Vagina (tissue), 2 donors: ENCODE data around the gene C16orf74. TPM values are rescaled to one million over a fixed set of nuclear protein-coding genes. Genes with fewer than 3 reads are reported as not detected.

Source experiments
- DNase-seq, 2 donors: peaks; one replicate each; pipeline ENCODE4 v3.0.0-alpha.2; 2017; ENCODE audit errors: extremely low spot score in 2 of 2
- H3K27ac ChIP-seq: fragments of 200-600 bp; sonication (generic); one replicate; pipeline ENCODE4 v1.5.1; 2019
- H3K27me3 ChIP-seq: fragments of 200-600 bp; sonication (generic); one replicate; pipeline ENCODE4 v1.5.1; 2019
- H3K36me3 ChIP-seq, 2 donors: fragments of 200-600 bp; sonication (generic); one replicate each; pipeline ENCODE4 v1.5.1; 2017 to 2019
- H3K4me1 ChIP-seq: fragments of 200-600 bp; sonication (generic); one replicate; pipeline ENCODE4 v1.5.1; 2019
- H3K4me3 ChIP-seq, 2 donors: fragments of 200-600 bp; sonication (generic); 1 replicate in 1 of 2; 2 replicates in 1 of 2; pipeline ENCODE4 v1.5.1; 2016 to 2019
- H3K9me3 ChIP-seq: fragments of 200-600 bp; sonication (generic); one replicate; pipeline ENCODE4 v1.5.1; 2019
- POLR2A ChIP-seq, 2 donors: fragments of 450-650 bp; IDR thresholded peaks; one replicate each; pipeline ENCODE4 v1.6.1; 2017; ENCODE audit warnings: antibody characterized with exemption in 2 of 2, mild to moderate bottlenecking in 2 of 2, moderate library complexity in 2 of 2
- POLR2AphosphoS5 ChIP-seq, 2 donors: sonication (generic); formaldehyde crosslinking; IDR thresholded peaks; one replicate each; pipeline ENCODE4 v1.9.0; 2017; ENCODE audit warnings: antibody characterized with exemption in 2 of 2, mild to moderate bottlenecking in 2 of 2, low read depth in 1 of 2; ENCODE audit not compliant: insufficient read depth in 1 of 2
- intact Hi-C: fragments of 100-400 bp; cut with DNase I; formaldehyde crosslinking; loops from one replicate; pipeline ENCODE4 v1.15.1; 2023
- total RNA-seq: library from RNA; depleted of rRNA; stranded (reverse); fragments of >200 nt; gene quantifications from one replicate; pipeline ENCODE4 v1.2.3, GENCODE V29; 2016
- TF ChIP-seq, protein P1 (sequence below), 3 experiments: fragments of 450-650 bp in 2 of 3; fragments of 200-600 bp in 1 of 3; sonication (generic) in 1 of 3; IDR thresholded peaks; one replicate each; pipeline ENCODE4 v1.5.1; 2017 to 2019; ENCODE audit warnings: antibody characterized with exemption in 3 of 3, mild to moderate bottlenecking in 2 of 3, moderate library complexity in 2 of 3

C16orf74 gene
- total RNA-seq, 1 donor from 2014 or later = 18.2 TPM

DNA sequence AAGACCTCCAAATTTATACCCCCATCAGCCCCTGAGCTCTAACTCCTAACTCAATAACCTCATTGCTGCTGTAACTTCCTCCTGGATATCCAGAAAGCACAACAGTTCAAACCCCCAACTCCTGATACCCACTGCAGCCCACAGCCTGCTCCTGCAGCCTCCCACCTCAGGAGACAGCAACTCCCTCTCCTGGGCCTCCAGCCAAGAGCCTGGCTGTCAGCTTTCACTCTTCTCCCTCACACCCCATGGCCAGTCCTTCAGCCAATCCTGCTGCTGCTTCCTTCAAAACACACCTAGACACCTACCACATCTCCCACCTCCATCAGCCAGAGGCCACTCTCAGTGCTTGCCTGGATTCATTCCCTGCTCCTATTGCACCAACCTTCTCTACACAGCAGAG, 67.5 kb downstream of the C16orf74 start:
- intact Hi-C loops = no loop called here
- no peaks in the 10 kb centered on the region for H3K9me3 ChIP-seq

GRCh38 chr16:85682516-85682915, 68.4 kb downstream of the C16orf74 start:
- H3K4me1 ChIP-seq = no peaks in the 10 kb centered on the region
- no peak for DNase-seq
- H3K4me3 ChIP-seq = no peak overlapping the region
- intact Hi-C loops = no loop called here
- no peak overlapping the region for H3K27ac ChIP-seq
- no peaks in the 10 kb centered on the region for H3K36me3 ChIP-seq
- TF ChIP-seq POLR2AphosphoS5 (IDR thresholded peaks at IDR 0.05; ENCODE audit: insufficient read depth in 1 of 2, low read depth in 1 of 2) = no peak
- TF ChIP-seq, protein P1, sequence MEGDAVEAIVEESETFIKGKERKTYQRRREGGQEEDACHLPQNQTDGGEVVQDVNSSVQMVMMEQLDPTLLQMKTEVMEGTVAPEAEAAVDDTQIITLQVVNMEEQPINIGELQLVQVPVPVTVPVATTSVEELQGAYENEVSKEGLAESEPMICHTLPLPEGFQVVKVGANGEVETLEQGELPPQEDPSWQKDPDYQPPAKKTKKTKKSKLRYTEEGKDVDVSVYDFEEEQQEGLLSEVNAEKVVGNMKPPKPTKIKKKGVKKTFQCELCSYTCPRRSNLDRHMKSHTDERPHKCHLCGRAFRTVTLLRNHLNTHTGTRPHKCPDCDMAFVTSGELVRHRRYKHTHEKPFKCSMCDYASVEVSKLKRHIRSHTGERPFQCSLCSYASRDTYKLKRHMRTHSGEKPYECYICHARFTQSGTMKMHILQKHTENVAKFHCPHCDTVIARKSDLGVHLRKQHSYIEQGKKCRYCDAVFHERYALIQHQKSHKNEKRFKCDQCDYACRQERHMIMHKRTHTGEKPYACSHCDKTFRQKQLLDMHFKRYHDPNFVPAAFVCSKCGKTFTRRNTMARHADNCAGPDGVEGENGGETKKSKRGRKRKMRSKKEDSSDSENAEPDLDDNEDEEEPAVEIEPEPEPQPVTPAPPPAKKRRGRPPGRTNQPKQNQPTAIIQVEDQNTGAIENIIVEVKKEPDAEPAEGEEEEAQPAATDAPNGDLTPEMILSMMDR (IDR thresholded peaks at IDR 0.05) = no peak
- TF ChIP-seq POLR2A (IDR thresholded peaks at IDR 0.05) = no peak
- H3K27me3 ChIP-seq = no peaks in the 10 kb centered on the region
- no peaks in the 10 kb centered on the region for H3K9me3 ChIP-seq

More for the DNA sequence above, 67.5 kb downstream of the C16orf74 start:
- Histone ChIP-seq H3K27me3 (no peaks in the 10 kb centered on the region), H3K36me3 (no peaks in the 10 kb centered on the region), H3K4me3 (no peak overlapping the region), H3K4me1 (peaks cover 6% of the 10 kb centered on the region), H3K27ac (no peak overlapping the region)
- TF ChIP-seq, protein P1 (IDR thresholded peaks at IDR 0.05) = no peak
- no peak for TF ChIP-seq POLR2AphosphoS5 (IDR thresholded peaks at IDR 0.05; ENCODE audit: insufficient read depth in 1 of 2, low read depth in 1 of 2)
- no peak for TF ChIP-seq POLR2A (IDR thresholded peaks at IDR 0.05)
- no peak for DNase-seq

GRCh38 chr16:85681255-85681654, 69.6 kb downstream of the C16orf74 start:
- intact Hi-C loops = no loop called here

DNA sequence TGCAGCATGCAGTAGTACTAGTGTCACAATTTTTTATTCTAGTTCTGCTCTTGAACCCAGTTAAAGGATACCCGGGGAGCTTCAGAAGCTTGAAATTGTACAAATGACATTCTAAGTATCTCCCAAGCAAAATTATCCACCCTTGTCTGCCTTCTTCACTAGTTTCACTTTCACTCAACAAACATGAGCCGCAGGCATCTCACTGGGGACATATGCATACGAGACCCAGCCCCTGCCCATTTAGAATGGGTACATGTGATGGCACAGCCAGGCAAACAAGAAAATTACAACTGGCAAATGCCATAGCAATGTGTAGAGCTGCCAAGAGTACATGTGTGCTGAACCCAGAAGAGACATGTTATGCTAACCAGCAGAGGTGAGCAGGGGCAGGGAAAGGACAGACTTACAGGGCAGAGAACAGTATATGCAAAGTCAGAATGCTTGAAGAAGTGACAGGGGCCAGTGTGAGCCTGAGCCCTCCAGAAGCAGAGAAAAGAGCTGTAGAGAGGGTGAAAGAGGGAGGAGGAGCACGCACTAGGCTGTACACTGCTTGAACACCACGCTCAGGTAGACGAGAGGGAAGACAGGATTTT, 70.4 kb downstream of the C16orf74 start:
- DNase-seq = no peak
- Histone ChIP-seq H3K4me1 (no peaks in the 10 kb centered on the region), H3K36me3 (peaks cover 0 to 2% of the 10 kb centered on the region in 2 donors), H3K27ac (no peak overlapping the region), H3K9me3 (no peaks in the 10 kb centered on the region), H3K27me3 (no peaks in the 10 kb centered on the region), H3K4me3 (no peak overlapping the region)
- intact Hi-C loops = no loop called here
- TF ChIP-seq, protein P1 (IDR thresholded peaks at IDR 0.05) = no peak
- TF ChIP-seq POLR2A (IDR thresholded peaks at IDR 0.05) (no peak), POLR2AphosphoS5 (IDR thresholded peaks at IDR 0.05; ENCODE audit: insufficient read depth in 1 of 2, low read depth in 1 of 2) (no peak)

More at GRCh38 chr16:85681255-85681654, 69.6 kb downstream of the C16orf74 start:
- Histone ChIP-seq H3K36me3 (no peaks in the 10 kb centered on the region), H3K9me3 (no peaks in the 10 kb centered on the region), H3K27me3 (no peaks in the 10 kb centered on the region), H3K4me1 (no peaks in the 10 kb centered on the region), H3K4me3 (no peak overlapping the region), H3K27ac (no peak overlapping the region)
- DNase-seq = no peak
- TF ChIP-seq, protein P1 (IDR thresholded peaks at IDR 0.05) = no peak
- TF ChIP-seq POLR2AphosphoS5 (IDR thresholded peaks at IDR 0.05; ENCODE audit: insufficient read depth in 1 of 2, low read depth in 1 of 2) (no peak), POLR2A (IDR thresholded peaks at IDR 0.05) (no peak)

- no peak for DNase-seq
- Histone ChIP-seq H3K36me3 (peaks cover 0 to 5% of the 10 kb centered on the region in 2 donors), H3K4me1 (no peaks in the 10 kb centered on the region), H3K27ac (no peak overlapping the region), H3K4me3 (no peak overlapping the region), H3K27me3 (no peaks in the 10 kb centered on the region), H3K9me3 (no peaks in the 10 kb centered on the region)
- intact Hi-C loops = no loop called here
- TF ChIP-seq POLR2A (IDR thresholded peaks at IDR 0.05) = no peak
Observed at GRCh38 chr16:85679870-85680269, 71.0 kb downstream of the C16orf74 start.
